Keratinocyte (primary cell): ENCODE data around the gene VCX2.

Experiments used
- EZH2 ChIP-seq: IDR thresholded peaks from one replicate; pipeline ENCODE4 v1.6.1; 2012; ENCODE audit warnings: inconsistent platforms, mild to moderate bottlenecking, low read length, moderate library complexity
- TF ChIP-seq, protein P1 (sequence below), 3 experiments: IDR thresholded peaks in 1 of 3; conservative IDR thresholded peaks in 1 of 3; optimal IDR thresholded peaks in 1 of 3; 2 replicates in 2 of 3; 3 replicates in 1 of 3; pipeline versions ENCODE3 to v1.5.1; 2011; ENCODE audit warnings: low read length in 3 of 3, mild to moderate bottlenecking in 3 of 3, moderate library complexity in 2 of 3, control low read depth in 1 of 3, inconsistent platforms in 1 of 3; ENCODE audit not compliant: insufficient read depth in 2 of 3; ENCODE audit errors: extremely low read depth in 1 of 3

DNA sequence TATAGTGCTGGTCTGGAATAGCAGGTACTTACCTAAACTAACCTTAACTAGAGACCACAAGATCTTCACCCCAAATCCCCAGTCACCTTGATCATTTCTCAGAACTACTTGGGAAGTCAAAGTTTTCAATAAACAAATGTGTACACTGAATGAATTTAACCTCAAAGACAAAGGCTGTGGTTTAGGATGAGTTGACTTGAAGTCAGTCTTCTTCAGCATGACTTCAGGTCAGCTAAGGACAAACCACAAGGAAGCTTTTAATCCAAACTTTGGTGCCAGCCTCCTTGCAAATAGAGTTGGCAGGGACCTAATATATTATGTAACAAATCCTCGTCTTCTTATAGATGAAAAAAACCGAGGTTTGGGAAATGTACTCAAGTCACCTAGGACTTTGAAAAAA, 21.2 kb upstream of the VCX2 start:
- TF ChIP-seq, protein P1, sequence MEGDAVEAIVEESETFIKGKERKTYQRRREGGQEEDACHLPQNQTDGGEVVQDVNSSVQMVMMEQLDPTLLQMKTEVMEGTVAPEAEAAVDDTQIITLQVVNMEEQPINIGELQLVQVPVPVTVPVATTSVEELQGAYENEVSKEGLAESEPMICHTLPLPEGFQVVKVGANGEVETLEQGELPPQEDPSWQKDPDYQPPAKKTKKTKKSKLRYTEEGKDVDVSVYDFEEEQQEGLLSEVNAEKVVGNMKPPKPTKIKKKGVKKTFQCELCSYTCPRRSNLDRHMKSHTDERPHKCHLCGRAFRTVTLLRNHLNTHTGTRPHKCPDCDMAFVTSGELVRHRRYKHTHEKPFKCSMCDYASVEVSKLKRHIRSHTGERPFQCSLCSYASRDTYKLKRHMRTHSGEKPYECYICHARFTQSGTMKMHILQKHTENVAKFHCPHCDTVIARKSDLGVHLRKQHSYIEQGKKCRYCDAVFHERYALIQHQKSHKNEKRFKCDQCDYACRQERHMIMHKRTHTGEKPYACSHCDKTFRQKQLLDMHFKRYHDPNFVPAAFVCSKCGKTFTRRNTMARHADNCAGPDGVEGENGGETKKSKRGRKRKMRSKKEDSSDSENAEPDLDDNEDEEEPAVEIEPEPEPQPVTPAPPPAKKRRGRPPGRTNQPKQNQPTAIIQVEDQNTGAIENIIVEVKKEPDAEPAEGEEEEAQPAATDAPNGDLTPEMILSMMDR (optimal IDR thresholded peaks at IDR 0.05 in 1 of 3, IDR thresholded peaks at IDR 0.05 in 1 of 3, conservative IDR thresholded peaks at IDR 0.05 in 1 of 3; ENCODE audit: extremely low read depth in 1 of 3, insufficient read depth in 2 of 3, low read length in 3 of 3), result no peak
- no peak for TF ChIP-seq EZH2
